AML-193 (cell line): Measurements from ENCODE around the gene SVBP.
"Not testable (repeated sequence)": the region's sequence is repeated elsewhere in the genome, so short reads cannot be mapped to it uniquely, and the experiment has no call there.

Experiments used
- DNase-seq, 2 experiments: peaks; one replicate each; lab custom pipeline; 2025; lab: John Stamatoyannopoulos, UW

SVBP gene

DNA sequence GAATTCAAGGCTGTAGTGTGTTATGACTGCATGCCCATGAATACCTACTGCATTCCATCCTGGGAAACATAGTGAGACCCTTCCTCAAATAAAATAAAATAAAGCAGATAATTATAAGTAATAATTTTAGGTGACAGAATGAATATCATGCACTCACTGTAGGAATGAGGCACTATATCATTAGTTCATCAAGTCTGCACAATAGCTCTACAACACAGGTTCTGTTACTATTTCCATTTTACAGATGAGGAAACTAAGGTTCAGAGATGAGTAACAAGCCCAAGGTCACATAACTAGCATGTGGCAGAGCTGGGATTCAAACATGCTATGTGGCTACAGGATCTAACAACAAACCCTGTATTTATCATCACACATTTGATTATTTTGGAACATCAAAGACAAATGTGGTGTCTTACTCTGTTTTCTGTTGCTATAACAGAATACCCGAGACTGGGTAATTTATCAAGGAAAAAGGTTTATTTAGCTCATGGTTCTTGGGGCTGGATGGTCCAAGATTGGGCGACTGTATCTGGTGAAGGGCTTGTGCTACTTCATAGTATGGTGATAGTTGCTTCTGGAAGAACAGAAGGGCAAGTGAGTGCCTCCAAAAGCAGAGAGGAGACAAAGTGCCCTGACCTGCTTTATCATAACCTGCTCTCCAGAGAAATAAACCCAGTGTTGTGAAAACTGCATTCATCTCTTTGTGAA, 24.4 kb upstream of the SVBP start:
- DNase-seq: no peak

DNA sequence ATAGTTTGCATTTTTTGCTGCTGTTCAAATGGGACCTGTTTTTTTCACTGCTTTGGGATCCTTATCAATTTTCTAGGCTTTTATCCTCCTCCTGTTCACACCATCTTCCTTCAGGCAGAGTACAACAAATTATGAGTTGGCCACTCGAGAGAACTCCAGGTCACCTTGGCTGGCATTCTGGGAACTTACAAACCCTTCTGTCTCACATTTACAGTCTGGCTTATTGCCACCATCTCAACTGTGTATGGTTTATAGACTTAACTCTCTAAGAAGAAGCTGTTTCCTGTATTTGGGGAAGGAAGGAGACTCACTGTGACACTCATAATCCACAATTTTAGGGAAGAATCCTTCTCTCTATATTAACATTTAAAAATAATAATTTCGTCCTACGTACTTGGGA, 23.8 kb upstream of the SVBP start:
- no peak for DNase-seq

DNA sequence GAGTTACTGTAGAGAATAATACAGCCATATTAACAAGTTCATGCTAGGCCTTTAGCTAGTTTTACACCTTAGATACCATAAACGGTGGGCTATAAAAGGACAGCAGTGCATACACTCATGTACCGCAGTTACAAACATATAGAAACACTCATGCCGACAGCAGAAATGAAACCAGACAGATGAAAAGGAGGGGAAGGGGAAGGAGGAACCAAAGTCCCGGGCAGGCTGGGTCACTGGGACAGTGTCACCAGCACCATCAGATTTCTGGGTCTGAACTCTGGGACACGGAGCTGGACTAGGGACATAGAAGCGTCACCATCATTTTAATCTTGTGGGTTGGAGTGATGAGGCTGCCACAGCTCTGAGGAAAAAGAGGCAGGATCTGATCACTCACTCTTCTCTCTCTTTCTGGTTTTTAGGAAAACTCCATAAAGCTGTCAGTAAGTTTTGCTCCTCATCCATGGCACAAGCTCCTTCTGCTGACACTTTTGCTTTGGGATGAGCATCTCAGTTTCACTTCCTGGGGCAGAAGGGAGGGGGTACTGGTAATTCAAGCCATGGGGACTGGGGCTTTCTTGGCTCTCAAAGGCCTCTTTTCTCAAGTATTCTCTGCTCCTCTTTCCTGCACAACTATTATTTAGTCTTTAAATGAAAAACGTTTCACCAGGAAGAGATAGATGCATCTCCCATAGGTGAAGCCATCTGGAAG, 21.4 kb upstream of the SVBP start:
- DNase-seq: no peak

DNA sequence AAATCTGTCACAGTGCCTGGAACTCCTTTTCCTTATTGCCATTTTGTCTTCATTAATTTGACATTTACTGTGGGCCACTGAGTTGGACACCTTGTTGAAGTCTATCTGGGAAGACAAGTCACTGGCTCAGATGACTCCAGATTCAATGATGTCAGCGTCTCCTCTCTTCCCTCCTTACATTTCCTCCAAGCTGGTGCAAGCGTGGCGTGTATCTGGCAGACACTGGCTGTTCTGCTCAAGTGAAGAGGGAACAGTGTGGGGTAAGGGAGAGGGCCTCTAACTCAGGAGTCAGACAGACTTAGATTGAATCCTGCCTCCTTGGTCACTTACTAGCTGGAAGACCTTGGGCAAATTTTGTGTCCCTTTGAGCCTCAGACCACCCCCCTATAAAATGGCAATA, 20.5 kb upstream of the SVBP start:
- DNase-seq: no peak

DNA sequence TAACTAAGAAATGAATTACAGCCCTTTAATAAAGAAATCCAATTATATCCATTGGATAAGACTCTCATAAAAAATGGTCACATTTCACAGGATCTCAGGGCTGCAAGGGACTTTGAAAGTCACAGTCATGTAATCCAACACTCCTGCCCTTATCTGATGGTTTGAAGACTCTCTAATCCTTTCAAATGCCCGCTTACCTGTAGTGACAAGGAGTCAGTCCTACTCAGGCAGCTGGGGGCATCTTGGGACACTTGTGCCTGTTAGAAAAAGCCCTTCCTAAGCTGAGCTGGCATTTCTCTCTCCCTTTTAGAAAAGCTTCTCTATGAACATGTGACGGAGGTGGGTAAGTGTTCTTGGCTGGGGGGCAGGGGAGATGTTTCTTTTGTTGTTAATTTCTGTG, 18.2 kb upstream of the SVBP start:
- no peak for DNase-seq

DNA sequence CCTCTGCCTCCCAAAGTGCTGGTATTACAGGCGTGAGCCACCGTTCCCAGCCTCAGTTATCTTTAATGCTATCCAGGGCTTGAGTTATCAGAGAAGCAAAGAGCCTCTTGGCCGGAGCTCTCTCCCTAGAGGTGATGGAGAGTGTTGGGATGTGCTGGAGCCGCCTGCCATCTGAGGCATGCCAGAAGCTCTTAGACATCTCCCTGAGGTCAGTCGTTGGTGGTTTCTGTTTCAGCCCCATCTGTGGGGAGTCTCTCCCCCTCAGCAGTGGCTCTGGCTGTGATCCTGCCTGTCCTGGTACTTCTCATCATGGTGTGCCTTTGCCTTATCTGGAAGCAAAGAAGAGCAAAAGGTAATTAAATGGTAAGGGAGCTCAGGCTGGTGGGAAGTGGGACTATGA, 17.6 kb upstream of the SVBP start:
- DNase-seq: no peak

DNA sequence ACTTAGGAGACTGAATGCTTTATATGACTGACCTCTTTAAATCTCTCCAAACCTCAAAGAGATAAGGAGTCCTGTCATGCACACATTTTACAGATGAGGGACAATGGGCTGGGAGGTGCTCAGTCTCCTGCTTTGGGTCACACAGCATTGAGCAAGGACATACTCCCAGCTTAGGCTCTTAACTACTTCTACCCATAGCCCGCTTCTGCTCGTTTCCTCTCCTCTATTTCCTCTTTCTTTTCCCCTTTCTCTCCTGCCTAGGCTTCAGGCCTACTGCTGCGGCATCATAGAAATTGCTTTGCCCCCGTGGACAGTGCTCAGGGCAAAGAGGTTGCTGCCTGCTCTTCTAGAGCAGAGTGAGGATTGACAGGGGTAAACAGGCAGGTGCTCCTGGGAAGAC, 16.8 kb upstream of the SVBP start:
- no peak for DNase-seq

DNA sequence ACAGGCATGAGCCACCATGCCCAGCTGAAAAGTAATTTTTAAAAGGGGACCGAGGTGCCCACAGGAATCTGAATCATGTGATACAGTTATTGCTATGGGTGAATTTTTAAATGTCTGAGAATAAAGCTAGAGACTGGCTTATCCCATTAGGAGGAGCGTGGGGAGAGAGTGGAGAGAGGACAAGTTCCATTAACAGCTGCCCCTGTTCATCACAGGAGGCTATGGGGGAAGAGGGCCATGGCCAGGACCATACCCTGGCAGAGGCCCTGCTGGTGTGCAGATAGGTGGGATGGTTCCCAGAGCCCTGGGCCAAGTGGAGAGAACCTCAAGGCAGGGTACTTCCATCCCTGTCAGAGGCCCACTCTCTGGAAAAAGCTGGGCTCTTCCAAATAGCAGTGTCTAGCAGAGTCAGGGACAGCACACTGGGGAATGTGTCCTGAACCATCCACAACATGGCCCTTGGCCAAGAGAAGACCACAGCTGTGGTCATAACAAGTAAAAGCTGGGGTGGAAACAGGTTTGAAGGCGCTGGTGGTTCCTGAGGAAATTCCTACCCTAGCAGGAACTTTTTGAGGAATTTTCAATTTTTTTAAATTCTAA, 15.5 kb upstream of the SVBP start:
- no peak for DNase-seq

DNA sequence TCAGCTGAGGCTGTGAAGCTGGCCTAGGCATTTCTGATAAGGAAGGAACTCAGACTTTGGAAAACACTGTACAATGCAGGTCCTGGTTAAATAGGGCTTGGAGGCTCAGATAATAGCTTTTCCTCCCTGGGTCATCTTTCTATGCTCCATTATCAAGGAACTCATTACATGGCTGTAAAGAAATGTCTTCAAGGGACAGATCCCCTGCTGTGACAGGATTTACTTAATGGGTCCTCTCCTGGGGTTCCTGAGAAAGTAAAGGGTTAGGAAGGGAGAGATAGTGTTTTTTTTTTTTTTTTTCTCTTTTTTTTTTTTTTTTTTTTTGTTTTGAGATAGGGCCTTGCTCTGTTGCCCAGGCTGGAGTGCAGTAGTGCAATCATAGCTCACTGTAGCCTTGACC, 14.1 kb upstream of the SVBP start:
- DNase-seq: no peak

DNA sequence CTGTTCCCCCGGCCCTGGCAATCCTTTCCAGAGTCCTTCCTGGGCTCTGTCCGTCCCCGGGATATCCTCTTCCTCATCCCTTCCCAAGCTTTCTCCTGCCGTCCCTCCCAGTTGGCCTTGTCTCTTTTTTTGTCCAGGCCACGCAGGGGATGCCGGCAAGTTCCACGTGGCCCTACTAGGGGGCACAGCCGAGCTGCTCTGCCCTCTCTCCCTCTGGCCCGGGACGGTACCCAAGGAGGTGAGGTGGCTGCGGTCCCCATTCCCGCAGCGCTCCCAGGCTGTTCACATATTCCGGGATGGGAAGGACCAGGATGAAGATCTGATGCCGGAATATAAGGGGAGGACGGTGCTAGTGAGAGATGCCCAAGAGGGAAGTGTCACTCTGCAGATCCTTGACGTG, 13.4 kb upstream of the SVBP start:
- no peak for DNase-seq

DNA sequence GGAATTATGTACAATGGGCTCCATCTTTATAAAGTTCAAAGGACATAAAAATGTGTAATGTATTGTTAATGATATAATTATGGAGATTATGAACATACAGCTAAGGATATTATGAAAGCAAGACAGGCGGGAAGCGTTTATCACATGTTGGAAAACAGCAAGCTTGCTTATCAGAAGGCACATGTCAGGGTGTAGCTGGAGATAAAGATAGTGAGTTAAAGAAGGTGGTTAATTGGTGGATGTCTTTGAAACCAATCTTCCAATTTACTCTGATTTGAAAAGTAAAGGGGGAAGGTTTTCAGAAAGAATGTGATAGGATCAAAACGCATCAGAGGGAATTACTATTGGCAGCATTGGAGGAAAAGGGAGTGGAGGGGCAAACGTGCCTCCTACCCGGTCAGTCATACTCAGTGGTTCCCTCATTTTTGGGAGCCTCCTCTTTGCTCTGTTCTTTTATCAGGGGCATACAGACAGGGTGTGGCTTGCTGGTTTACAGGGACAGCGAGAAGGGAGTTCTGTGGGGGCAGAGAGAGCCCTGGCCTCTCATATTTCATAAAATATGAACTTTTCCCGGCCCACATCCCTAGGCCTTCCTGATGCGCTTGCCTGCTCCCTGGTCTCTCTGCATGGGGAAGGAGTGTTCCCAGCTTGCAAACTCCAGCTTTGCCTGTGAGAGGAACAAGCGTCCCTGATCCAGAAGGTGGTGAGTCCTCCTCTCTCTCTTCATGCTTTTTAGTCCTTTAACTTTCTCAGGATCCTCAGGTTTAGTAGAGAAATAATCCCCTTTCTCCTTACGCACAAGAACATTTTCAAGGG, 8.0 kb upstream of the SVBP start:
- no peak for DNase-seq

DNA sequence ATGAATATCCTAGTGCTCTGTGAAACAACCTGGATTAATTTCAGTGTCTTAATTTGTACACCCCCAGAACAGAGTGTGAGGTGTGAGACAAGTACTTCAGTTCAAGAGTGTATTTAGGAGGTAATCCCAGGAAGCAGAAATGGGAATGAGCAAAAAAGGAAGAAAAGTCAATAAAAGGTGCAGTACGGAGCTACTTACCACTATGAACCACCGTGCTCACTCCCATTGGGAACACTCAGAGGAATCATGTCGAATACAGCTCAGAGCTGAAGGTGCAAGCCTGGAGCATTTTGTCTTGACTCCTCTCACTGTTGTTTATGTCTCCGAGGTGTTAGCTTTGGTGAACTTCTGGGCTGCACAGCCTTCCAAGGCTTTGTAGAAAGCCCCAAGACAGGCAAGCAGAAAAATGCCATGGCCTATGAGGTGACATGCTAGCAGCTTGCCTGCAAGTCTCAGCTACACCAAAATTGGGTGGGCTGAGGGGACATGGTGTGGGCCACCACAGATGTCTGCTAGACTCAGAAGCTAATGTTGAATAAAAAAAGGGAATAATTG, 7.4 kb upstream of the SVBP start:
- DNase-seq: no peak

DNA sequence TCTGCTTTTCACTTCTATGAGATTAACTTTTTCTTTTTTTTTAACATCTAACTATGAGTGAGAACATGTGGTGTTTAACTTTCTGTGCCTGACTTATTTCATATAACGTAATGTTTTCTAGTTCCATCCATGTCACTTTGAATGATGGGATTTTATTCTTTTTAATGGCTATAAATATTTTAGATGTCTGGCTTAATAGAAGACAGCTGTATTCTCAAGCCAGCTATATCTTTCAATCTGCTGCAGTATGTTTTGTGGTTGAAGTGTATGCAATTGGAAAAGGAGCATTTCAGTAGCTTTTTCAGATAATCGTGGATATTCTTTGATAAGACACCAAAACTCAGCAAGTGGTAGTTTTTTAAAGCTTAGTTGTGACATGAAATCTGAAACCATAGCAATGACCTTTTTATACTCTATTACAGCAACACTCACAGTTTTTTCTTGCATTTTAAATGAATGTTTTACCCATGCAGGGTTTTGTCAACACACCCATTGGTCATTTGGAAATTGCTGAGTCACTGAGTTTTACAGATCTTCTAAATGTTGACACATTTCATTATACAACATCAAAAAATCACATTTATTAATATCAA, 5.7 kb upstream of the SVBP start:
- DNase-seq: no peak

DNA sequence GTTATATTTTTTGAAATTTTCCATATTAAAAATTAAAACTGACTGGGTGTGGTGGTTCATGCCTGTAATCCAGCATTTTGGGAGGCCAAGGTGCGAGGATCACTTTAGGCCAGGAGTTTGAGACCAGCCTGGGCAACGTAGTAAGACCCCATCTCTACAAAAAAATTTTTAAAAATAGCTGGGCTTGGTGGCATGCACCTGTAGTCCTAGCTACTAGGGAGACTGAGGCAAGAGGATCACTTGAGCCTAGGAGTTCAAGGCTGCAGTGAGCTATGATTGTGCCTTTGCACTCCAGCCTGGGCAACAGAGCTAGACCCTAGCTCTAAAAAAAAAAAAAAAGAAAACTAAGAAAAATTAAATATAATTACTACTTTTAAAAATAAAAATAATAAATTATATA, 4.5 kb upstream of the SVBP start:
- no peak for DNase-seq

DNA sequence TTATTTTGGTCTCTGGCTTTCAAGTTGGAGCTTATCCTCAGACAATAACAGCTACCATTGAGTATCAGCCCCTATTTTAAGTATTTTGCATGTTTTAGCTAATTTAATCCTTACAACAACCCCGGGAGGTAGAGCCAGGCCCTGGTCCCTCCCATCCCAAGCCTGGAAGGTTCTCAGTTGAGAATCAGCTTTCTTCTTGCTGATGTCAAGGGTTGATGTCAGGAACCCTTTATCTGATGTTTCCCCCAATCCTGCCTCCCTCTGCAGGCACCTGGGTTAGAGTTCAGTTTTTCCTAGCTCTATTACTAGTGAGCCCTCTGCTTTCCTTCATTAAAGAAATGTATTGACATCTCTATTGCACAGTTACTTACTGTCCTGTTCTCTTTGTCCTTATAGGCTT, 3.6 kb upstream of the SVBP start:
- DNase-seq: no peak

DNA sequence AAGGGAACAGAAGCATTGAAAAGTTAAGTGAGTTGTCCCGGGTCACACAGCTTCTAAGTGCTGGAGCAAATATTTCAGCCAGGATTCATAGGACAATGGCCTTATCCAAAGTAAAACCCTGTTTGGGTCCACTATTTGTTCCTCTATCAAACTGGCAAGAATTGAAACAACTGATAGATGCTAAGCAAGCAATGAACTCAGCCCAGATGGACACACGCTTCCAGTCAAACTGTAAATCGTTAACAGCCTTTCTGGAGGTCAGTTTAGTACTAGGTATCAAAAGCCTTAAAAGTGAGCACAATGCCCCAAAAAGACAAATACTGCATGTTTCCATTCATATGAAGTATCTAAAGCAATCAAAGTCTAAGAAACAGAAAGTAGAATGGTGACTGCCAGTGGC, 779 bp upstream of the SVBP start:
- DNase-seq: no peak

DNA sequence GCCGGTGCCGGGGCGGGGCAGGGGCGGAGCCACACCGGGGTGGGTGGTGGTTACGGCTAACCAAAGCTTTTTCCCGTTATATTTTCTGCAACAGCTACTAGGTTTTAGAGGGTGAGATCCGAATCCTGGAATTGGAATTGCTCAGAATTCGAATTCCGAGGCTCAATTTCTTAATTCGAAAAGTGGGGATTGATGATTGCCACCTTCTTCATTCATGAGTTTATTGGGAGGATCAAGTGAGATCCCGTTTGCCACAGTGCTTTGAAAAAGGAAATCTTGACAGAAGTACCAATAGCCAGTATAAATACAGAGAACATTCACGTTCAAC, 207 bp upstream of the SVBP start:
- DNase-seq: no peak

DNA sequence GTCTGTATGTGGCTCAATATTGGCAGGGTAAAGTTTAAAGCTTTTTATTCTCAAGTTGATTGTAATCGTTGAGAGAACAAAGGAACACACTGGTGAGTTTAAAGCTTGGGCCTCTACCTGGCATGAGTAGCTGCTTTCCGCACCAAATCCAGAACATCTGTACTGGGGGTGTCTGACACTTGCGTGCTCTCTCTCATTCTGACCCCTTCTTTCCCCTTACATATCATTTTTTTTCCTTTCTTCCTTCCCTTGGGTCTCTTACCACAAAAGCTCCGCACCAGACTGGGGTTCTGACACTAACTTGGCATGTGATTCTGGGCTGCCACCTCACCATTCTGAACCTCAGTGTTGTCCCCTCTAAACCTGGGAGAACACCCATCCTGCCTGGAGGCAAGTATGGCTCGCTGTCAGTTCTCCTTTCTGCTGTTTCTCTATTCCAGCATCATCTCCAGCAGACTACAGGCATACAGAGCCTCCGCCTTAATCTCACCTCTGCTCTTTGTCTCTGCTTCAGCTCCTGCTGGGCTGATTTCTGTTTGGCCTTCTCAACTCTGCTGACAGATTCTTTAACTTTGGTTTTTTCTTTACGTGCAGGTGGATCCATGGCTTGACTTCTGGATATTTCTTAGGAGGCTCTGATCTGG, 1.1 kb downstream of the SVBP start:
- DNase-seq: peak in 1 of 2 experiments; percentile 16

DNA sequence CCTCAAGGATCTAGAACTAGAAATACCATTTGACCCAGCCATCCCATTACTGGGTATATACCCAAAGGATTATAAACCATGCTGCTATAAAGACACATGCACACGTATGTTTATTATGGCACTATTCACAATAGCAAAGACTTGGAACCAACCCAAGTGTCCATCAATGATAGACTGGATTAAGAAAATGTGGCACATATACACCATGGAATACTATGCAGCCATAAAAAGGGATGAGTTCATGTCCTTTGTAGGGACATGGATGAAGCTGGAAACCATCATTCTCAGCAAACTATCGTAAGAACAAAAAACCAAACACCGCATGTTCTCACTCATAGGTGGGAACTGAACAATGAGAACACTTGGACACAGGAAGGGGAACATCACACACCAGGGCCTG, 2.4 kb downstream of the SVBP start:
- DNase-seq: not testable (repeated sequence)

DNA sequence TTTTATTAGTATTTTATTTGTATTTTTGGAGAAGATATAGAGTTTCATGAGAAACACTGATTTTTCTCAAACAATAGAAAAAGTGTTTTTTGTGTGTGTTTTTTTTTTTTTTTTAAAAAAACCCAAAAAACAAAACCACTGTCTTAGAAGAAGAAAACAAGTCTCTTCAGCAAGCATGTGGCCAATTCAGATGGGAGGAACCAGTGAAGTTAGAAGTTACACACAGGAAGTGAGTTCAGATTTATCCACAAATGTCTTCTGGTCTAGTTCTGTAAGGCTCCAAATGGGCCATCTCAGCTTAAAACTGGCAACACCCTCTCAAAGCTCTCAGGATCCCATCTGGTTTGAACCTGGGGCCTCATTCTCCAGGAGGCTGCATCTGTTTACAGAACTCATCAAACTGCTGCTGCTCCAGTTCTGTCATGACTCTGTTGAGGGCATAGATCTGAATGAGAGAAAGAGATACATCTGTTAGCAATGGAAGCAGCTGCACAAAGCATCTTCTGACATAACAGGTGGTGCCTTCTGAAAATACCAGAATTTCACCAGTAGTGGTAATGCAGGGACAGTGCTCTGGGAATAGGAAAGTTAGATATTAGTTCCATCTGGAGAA, 10.0 kb downstream of the SVBP start:
- DNase-seq: no peak

DNA sequence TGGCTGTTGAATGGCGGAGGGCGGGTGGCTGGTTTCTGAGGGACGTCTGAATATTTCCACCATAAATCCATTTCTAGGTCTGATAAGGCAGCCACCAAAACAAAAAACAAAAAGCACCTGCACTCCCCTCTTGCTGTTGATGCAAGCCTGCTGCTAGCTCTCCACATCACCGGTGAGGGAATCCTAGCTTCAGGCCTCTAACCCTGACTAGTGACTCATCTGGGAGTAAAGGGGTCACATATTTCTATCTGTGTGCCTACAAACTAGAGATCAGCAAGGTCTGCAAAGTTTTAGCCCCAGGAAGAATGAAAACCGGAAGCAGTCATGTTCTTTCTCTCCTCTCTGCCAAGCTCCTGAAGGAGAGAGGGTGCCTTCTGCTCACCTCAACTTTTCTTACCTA, 10.6 kb downstream of the SVBP start:
- no peak for DNase-seq
